ENCODE measurements around the gene KLF3. TPM values are rescaled to one million over a fixed set of nuclear protein-coding genes. Genes with fewer than 3 reads are reported as not detected.

Gene KLF3
- total and polyA plus RNA-seq, 2 of the 8 experiments (the other 6 are each of a cell fraction or from before 2014, with no cell fraction given): 8.0 to 14.9 TPM

GRCh38 chr4:38733663-38734062 is 69.7 kb downstream of the KLF3 start:
- H2BK20ac ChIP-seq (ENCODE audit: low read length): no peak overlapping the region
- no peak overlapping the region for H3K4me2 ChIP-seq (ENCODE audit: insufficient read depth in 1 of 2, low read depth in 2 of 2, low read length in 2 of 2)
- TF ChIP-seq EGR1 (IDR thresholded peaks at IDR 0.05; ENCODE audit: borderline replicate concordance, low read depth, low read length): no peak
- no peak overlapping the region for H2AK5ac ChIP-seq (ENCODE audit: low read depth, low read length)
- H3K56ac ChIP-seq (replicated peaks; ENCODE audit: insufficient read length, low read depth, low read length): peak overlapping the region; percentile 92
- H3K36me3 ChIP-seq (ENCODE audit: control insufficient read depth in 2 of 4, insufficient read depth in 4 of 4, low read length in 3 of 4): no peaks in the 10 kb centered on the region
- no peak overlapping the region for H3K27ac ChIP-seq (ENCODE audit: low read depth, low read length)
- H3K27me3 ChIP-seq (replicated peaks in 1 of 4; ENCODE audit: control insufficient read depth in 3 of 4, extremely low read depth in 1 of 4, insufficient read depth in 3 of 4, low read length in 3 of 4): no peaks in the 10 kb centered on the region
- H3K23me2 ChIP-seq (ENCODE audit: low read depth, low read length): peaks cover 14% of the 10 kb centered on the region; the same call in 1 of the 2 replicates
- no peak overlapping the region for H4K91ac ChIP-seq (replicated peaks; ENCODE audit: insufficient read length, low read length)
- H2AFZ ChIP-seq (ENCODE audit: low read length): no peak overlapping the region
- H3K79me1 ChIP-seq (ENCODE audit: low read depth, low read length): no peaks in the 10 kb centered on the region
- 85% methylated on average over 2 of the region's 2 CpGs; no CpG with 5 or more reads in 1 of the 2 experiments for WGBS, 2 experiments (ENCODE audit: extremely low coverage in 1 of 2, insufficient coverage in 1 of 2, insufficient read length in 1 of 2, insufficient replicate concordance in 2 of 2, low coverage in 1 of 2, low lambda C conversion rate in 2 of 2, missing lambda C conversion rate in 1 of 2)
- no peak overlapping the region for H4K5ac ChIP-seq (ENCODE audit: insufficient read length, low read depth, low read length)
- peaks cover 0 to 3% (median 0%) of the 10 kb centered on the region in 4 experiments; a peak in 2 of 7 replicates for H3K4me1 ChIP-seq (replicated peaks in 1 of 4; ENCODE audit: control insufficient read depth in 3 of 4, insufficient read depth in 4 of 4, low read length in 3 of 4)
- H2BK120ac ChIP-seq (replicated peaks; ENCODE audit: low read depth, low read length): no peak overlapping the region
- no peak for DNase-seq (ENCODE audit: low read depth in 1 of 2, low spot score in 2 of 2)
- no peak overlapping the region for H3K14ac ChIP-seq (ENCODE audit: insufficient read length)
- H3K79me2 ChIP-seq (ENCODE audit: control insufficient read depth in 1 of 2, insufficient read depth in 2 of 2, low read length in 2 of 2): no peaks in the 10 kb centered on the region
- H2BK5ac ChIP-seq (ENCODE audit: low read depth, low read length): no peak overlapping the region
- peaks cover 0 to 8% of the 10 kb centered on the region in 2 experiments for H4K20me1 ChIP-seq (replicated peaks in 1 of 2; ENCODE audit: control insufficient read depth in 1 of 2, insufficient read depth in 2 of 2, low read length in 2 of 2)
- FAIRE-seq: no peak
- H3K9me3 ChIP-seq (ENCODE audit: insufficient read depth in 2 of 2, low read depth in 1 of 2, low read length in 1 of 2): peaks cover 0 to 6% of the 10 kb centered on the region in 2 experiments; a peak in 1 of 4 replicates
- no peak overlapping the region for H2BK15ac ChIP-seq (ENCODE audit: low read length)
- H4K8ac ChIP-seq (ENCODE audit: extremely low read depth, insufficient read depth, low read length): no peak overlapping the region
- CTCF ChIA-PET (ENCODE audit: partially characterized antibody): interaction anchor here (2.6 kb wide), 1 partner anchor 554 kb away, joined by 8 read pairs; no protein-coding TSS in a partner anchor
- POLR2A ChIA-PET (ENCODE audit: partially characterized antibody): no interaction called here
- no peak overlapping the region for H3K4ac ChIP-seq (replicated peaks; ENCODE audit: insufficient read length, low read depth, low read length)
- no peak overlapping the region for H3K18ac ChIP-seq (ENCODE audit: extremely low read depth, low read length)
- no peak overlapping the region for H3K4me3 ChIP-seq (ENCODE audit: extremely low read depth in 1 of 4, insufficient read depth in 2 of 4, low read depth in 3 of 4, low read length in 4 of 4)
- H2BK12ac ChIP-seq (ENCODE audit: low read depth, low read length): no peak overlapping the region
- H3K9ac ChIP-seq (replicated peaks in 1 of 4; ENCODE audit: extremely low read depth in 1 of 4, low read depth in 3 of 4, low read length in 3 of 4): no peak overlapping the region
- H3K23ac ChIP-seq (ENCODE audit: insufficient read length): no peak overlapping the region
